Measurements from ENCODE around the gene CBFB. TPM values are rescaled to one million over a fixed set of nuclear protein-coding genes. Genes with fewer than 3 reads are reported as not detected.

CBFB gene
- total RNA-seq: 100 to 1,000 TPM in 1 of 4 donors, 10 to 100 TPM in 3; 19.7 to 106 (median 33.1) TPM

- intact Hi-C loops (cut with DNase I; ENCODE audit: low total_unique reads): no loop called here
- H3K27ac ChIP-seq: peak within 1 kb of the TSS; percentile 97 to 100 (median 99)
- no peaks in the 10 kb centered on the region for H3K36me3 ChIP-seq
- WGBS, 2 donors (ENCODE audit: low coverage in 1 of 2): 1% methylated on average over 16 of the region's 69 CpGs; no CpG with 5 or more reads in 1 of the 2 donors
- DNase-seq: peak; percentile 93
- H3K27me3 ChIP-seq: no peaks in the 10 kb centered on the region
- TF ChIP-seq EP300 (IDR thresholded peaks at IDR 0.05; ENCODE audit: low read depth) (no peak), POLR2A (IDR thresholded peaks at IDR 0.05) (peak; percentile 90), POLR2AphosphoS5 (IDR thresholded peaks at IDR 0.05) (peak; percentile 71 to 91 (median 90))
- TF ChIP-seq, protein P1, sequence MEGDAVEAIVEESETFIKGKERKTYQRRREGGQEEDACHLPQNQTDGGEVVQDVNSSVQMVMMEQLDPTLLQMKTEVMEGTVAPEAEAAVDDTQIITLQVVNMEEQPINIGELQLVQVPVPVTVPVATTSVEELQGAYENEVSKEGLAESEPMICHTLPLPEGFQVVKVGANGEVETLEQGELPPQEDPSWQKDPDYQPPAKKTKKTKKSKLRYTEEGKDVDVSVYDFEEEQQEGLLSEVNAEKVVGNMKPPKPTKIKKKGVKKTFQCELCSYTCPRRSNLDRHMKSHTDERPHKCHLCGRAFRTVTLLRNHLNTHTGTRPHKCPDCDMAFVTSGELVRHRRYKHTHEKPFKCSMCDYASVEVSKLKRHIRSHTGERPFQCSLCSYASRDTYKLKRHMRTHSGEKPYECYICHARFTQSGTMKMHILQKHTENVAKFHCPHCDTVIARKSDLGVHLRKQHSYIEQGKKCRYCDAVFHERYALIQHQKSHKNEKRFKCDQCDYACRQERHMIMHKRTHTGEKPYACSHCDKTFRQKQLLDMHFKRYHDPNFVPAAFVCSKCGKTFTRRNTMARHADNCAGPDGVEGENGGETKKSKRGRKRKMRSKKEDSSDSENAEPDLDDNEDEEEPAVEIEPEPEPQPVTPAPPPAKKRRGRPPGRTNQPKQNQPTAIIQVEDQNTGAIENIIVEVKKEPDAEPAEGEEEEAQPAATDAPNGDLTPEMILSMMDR (IDR thresholded peaks at IDR 0.05): peak in 3 of 5 experiments; percentile 17 to 56 (median 47)
- H3K4me1 ChIP-seq: peaks cover 8 to 34% (median 18%) of the 10 kb centered on the region in 4 donors
- H3K4me3 ChIP-seq: peak within 1 kb of the TSS; percentile 83 to 99 (median 94)
- H3K9me3 ChIP-seq: no peaks in the 10 kb centered on the region
- in situ Hi-C loops (cut with MboI; ENCODE audit: low pct_ligation_motif_present in 1 of 4, low pct_unique_long_range_greater_than_20kb in 1 of 4, low sequenced_read_pairs in 3 of 4): no loop called here
Measured at GRCh38 chr16:67028696-67029253, at the start of gene CBFB. TSS of gene CBFB (plus strand) at chr16:67029149. CDS start at chr16:67029408, 259 bp downstream.

GRCh38 chr16:66983033-66983432 is 45.9 kb upstream of the CBFB start:
- Histone ChIP-seq H3K4me3 (no peak overlapping the region), H3K9me3 (no peaks in the 10 kb centered on the region), H3K27me3 (no peaks in the 10 kb centered on the region), H3K27ac (no peak overlapping the region), H3K36me3 (no peaks in the 10 kb centered on the region), H3K4me1 (no peaks in the 10 kb centered on the region)
- 94 to 95% methylated on average over 9 of the region's 9 CpGs for WGBS, 2 donors (ENCODE audit: low coverage in 1 of 2)
- DNase-seq: no peak
- in situ Hi-C loops (cut with MboI; ENCODE audit: low pct_ligation_motif_present in 1 of 4, low pct_unique_long_range_greater_than_20kb in 1 of 4, low sequenced_read_pairs in 3 of 4): loop anchor here in 2 of 4 donors (10.0 to 25.0 kb wide), 2 partner anchors 112 to 179 kb away; partner anchors contain the start of genes B3GNT9 (in 1 of the 2), FBXL8 (in 1 of the 2), HSF4 (in 1 of the 2) and NOL3 (in 1 of the 2)
- TF ChIP-seq POLR2A (IDR thresholded peaks at IDR 0.05): no peak
- intact Hi-C loops (cut with DNase I; ENCODE audit: low total_unique reads): no loop called here

GRCh38 chr16:66984892-66985311 is 44.0 kb upstream of the CBFB start:
- Histone ChIP-seq H3K27ac (no peak overlapping the region), H3K27me3 (no peaks in the 10 kb centered on the region), H3K36me3 (no peaks in the 10 kb centered on the region), H3K4me3 (no peak overlapping the region), H3K9me3 (no peaks in the 10 kb centered on the region), H3K4me1 (no peaks in the 10 kb centered on the region)
- intact Hi-C loops (cut with DNase I; ENCODE audit: low total_unique reads) (no loop called here), in situ Hi-C loops (cut with MboI; ENCODE audit: low pct_ligation_motif_present in 1 of 4, low pct_unique_long_range_greater_than_20kb in 1 of 4, low sequenced_read_pairs in 3 of 4) (loop anchor here in 2 of 4 donors (10.0 to 25.0 kb wide), 2 partner anchors 110 to 177 kb away; partner anchors contain the start of genes B3GNT9 (in 1 of the 2), FBXL8 (in 1 of the 2), HSF4 (in 1 of the 2) and NOL3 (in 1 of the 2))
- TF ChIP-seq POLR2AphosphoS5 (IDR thresholded peaks at IDR 0.05) (no peak), EP300 (IDR thresholded peaks at IDR 0.05; ENCODE audit: low read depth) (no peak), POLR2A (IDR thresholded peaks at IDR 0.05) (no peak)
- TF ChIP-seq, protein P1 (IDR thresholded peaks at IDR 0.05): no peak
- no peak for DNase-seq
- WGBS, 2 donors (ENCODE audit: low coverage in 1 of 2): 68% methylated on average over 4 of the region's 4 CpGs; no CpG with 5 or more reads in 1 of the 2 donors

- in situ Hi-C loops (cut with MboI; ENCODE audit: low pct_ligation_motif_present in 1 of 4, low pct_unique_long_range_greater_than_20kb in 1 of 4, low sequenced_read_pairs in 3 of 4) (loop anchor here in 2 of 4 donors (10.0 to 25.0 kb wide), 2 partner anchors 108 to 176 kb away; partner anchors contain the start of genes B3GNT9 (in 1 of the 2), FBXL8 (in 1 of the 2), HSF4 (in 1 of the 2) and NOL3 (in 1 of the 2)), intact Hi-C loops (cut with DNase I; ENCODE audit: low total_unique reads) (no loop called here)
- Histone ChIP-seq H3K9me3 (no peaks in the 10 kb centered on the region), H3K4me3 (no peak overlapping the region), H3K27me3 (no peaks in the 10 kb centered on the region), H3K36me3 (no peaks in the 10 kb centered on the region), H3K27ac (no peak overlapping the region), H3K4me1 (no peaks in the 10 kb centered on the region)
- 90 to 100% methylated on average over 2 to 6 of the region's 6 CpGs for WGBS, 2 donors (ENCODE audit: low coverage in 1 of 2)
- DNase-seq: no peak
- TF ChIP-seq, protein P1 (IDR thresholded peaks at IDR 0.05): no peak
- TF ChIP-seq EP300 (IDR thresholded peaks at IDR 0.05; ENCODE audit: low read depth) (no peak), POLR2AphosphoS5 (IDR thresholded peaks at IDR 0.05) (no peak), POLR2A (IDR thresholded peaks at IDR 0.05) (no peak)
Measured at GRCh38 chr16:66986559-66986958, 42.4 kb upstream of the CBFB start.

All from transverse colon (tissue), 4 donors.